SH-SY5Y (cell line): ENCODE data around the gene XAGE1A.

ENCODE experiments used
- GATA2 ChIP-seq: IDR thresholded peaks from 2 replicates; pipeline ENCODE4 v1.6.1; 2011; ENCODE audit warnings: mild to moderate bottlenecking, low read depth, low read length
- GATA3 ChIP-seq: IDR thresholded peaks from 2 replicates; pipeline ENCODE4 v1.6.1; 2011; ENCODE audit warnings: low read depth, mild to moderate bottlenecking, low read length, moderate library complexity

GRCh38 chrX:52509916-52510315 is 14.3 kb downstream of the XAGE1A start:
- no peak for TF ChIP-seq GATA2
- no peak for TF ChIP-seq GATA3
